ENCODE measurements around the gene RNF138. TPM values are rescaled to one million over a fixed set of nuclear protein-coding genes. Genes with fewer than 3 reads are reported as not detected.

The RNF138 gene
- total RNA-seq, 1 experiment from 2014 or later: 73.5 TPM

- WGBS (ENCODE audit: extremely low coverage, insufficient read length, low lambda C conversion rate): no CpG with 5 or more reads among the region's 2 CpGs
- no peaks in the 10 kb centered on the region for H4K20me1 ChIP-seq (ENCODE audit: control insufficient read depth, insufficient read depth, insufficient read length)
Measured at GRCh38 chr18:32060026-32060425, 31.6 kb upstream of the RNF138 start.

More at GRCh38 chr18:32060026-32060425, 31.6 kb upstream of the RNF138 start:
- Histone ChIP-seq H3K27ac (ENCODE audit: insufficient read length, low read depth, low read length) (no peak overlapping the region), H3K4me1 (ENCODE audit: insufficient read depth, low read length) (peaks cover 3% of the 10 kb centered on the region; the same call in 1 of the 2 replicates), H3K79me2 (ENCODE audit: insufficient read depth, low read length) (no peaks in the 10 kb centered on the region), H3K9ac (ENCODE audit: extremely low read depth, insufficient read length, low read length) (no peak overlapping the region), H3K18ac (ENCODE audit: insufficient read length, low read depth, low read length) (no peak overlapping the region), H2BK5ac (ENCODE audit: insufficient read length, low read length) (no peak overlapping the region), H2BK20ac (ENCODE audit: low read depth, low read length, poor library complexity, severe bottlenecking) (no peak overlapping the region), H3K56ac (ENCODE audit: insufficient read length, low read depth, low read length) (no peak overlapping the region), H3K9me3 (ENCODE audit: control insufficient read depth, low read depth, low read length) (no peaks in the 10 kb centered on the region), H3K4me2 (ENCODE audit: insufficient read depth, insufficient read length, low read length) (no peak overlapping the region), H4K91ac (ENCODE audit: insufficient read length, low read depth, low read length) (no peak overlapping the region), H3K23ac (ENCODE audit: insufficient read length, low read depth, low read length) (no peak overlapping the region), H2AFZ (ENCODE audit: low read length) (no peak overlapping the region), H3K14ac (ENCODE audit: insufficient read depth, low read length) (no peak overlapping the region), H3K27me3 (ENCODE audit: insufficient read depth, low read length) (no peaks in the 10 kb centered on the region), H4K8ac (replicated peaks; ENCODE audit: insufficient read length, low read depth, low read length) (no peak overlapping the region), H2BK12ac (ENCODE audit: insufficient read length, low read depth, low read length) (no peak overlapping the region), H2BK120ac (ENCODE audit: low read depth, low read length, poor library complexity, severe bottlenecking) (no peak overlapping the region), H3K23me2 (ENCODE audit: insufficient read length, low read depth, low read length, poor library complexity, severe bottlenecking) (no peaks in the 10 kb centered on the region), H3T11ph (ENCODE audit: low read length) (no peak overlapping the region), H2BK15ac (ENCODE audit: low read depth, low read length) (no peak overlapping the region), H2AK5ac (ENCODE audit: insufficient read length, low read length) (no peak overlapping the region), H3K4ac (ENCODE audit: low read depth, low read length) (no peak overlapping the region), H4K5ac (ENCODE audit: insufficient read length, low read depth, low read length) (no peak overlapping the region), H3K79me1 (ENCODE audit: insufficient read depth, low read depth, low read length, poor library complexity, severe bottlenecking) (no peaks in the 10 kb centered on the region)
- Mint-ChIP-seq H3K36me3 (ENCODE audit: insufficient read depth in 1 of 3, low read depth in 3 of 3) (peaks cover 0 to 7% (median 7%) of the 10 kb centered on the region in 3 experiments; a peak in 4 of 7 replicates), H3K27ac (no peak overlapping the region), H3K4me3 (no peak overlapping the region), H3K4me1 (peaks cover 27 to 28% of the 10 kb centered on the region in 2 experiments), H3K27me3 (ENCODE audit: low read depth) (no peaks in the 10 kb centered on the region), H3K9me3 (no peaks in the 10 kb centered on the region)
- TF ChIP-seq CTCF (conservative IDR thresholded peaks at IDR 0.05): no peak
- DNase-seq: no peak
